ELR (cell line): ENCODE measurements around the gene SPSB2.
"Not testable (repeated sequence)": the region's sequence is repeated elsewhere in the genome, so short reads cannot be mapped to it uniquely, and the experiment has no call there.

Experiments used
- DNase-seq: peaks from one replicate; pipeline ENCODE4 v3.0.0-alpha.2; 2015; ENCODE audit warnings: low read depth

SPSB2 gene

GRCh38 chr12:6902448-6902847 lies 29.3 kb upstream of the SPSB2 start:
- DNase-seq = no peak

- no peak for DNase-seq
Measured at GRCh38 chr12:6899837-6900519, 26.9 kb upstream of the SPSB2 start.

DNA sequence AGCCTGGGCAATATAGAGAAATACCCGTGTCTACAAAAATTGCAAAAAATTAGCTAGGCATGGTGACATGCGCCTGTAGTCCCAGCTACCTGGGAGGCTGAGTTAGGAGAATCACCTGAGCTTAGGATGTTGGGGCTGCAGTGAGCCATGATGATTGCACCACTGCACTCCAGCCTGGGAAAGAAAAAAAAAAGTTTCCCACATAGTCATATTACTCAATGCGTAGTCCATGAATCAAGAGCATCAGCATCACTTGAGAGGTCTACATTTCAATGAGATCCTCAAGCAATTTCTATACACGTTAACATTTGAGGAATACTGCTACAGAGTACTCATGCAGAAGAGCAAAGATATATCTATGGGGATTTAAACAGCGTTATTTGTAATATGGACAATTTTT lies 26.3 kb upstream of the SPSB2 start:
- no peak for DNase-seq

DNA sequence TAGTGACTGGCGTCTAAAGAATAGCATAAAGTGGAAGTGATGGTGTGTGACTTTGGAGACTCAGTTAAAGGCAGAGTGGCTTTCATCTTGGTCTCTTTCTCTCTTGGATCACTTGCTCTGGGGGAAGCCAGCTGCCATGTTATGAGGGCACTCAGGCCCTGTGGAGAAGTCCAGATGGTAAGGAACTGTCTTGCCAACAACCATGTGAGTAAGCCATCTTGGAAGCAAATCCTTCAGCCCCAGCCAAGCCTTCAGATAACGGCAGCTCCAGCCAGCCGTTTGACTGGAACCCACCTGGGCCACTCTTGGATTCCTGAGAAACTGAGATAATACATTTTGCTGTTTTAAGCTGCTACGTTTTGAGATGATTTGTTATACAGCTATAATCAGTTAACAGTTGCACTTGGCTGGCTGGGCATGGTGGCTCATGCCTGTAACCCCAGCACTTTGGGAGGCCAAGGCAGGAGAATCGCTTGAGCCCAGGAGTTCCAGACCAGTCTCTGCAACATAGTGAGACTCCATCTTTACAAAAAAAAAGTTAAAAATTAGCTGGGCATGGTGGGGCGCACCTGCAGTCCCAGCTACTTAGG lies 23.8 kb upstream of the SPSB2 start:
- no peak for DNase-seq

- DNase-seq = no peak
Measured at GRCh38 chr12:6894321-6894720, 21.2 kb upstream of the SPSB2 start.

DNA sequence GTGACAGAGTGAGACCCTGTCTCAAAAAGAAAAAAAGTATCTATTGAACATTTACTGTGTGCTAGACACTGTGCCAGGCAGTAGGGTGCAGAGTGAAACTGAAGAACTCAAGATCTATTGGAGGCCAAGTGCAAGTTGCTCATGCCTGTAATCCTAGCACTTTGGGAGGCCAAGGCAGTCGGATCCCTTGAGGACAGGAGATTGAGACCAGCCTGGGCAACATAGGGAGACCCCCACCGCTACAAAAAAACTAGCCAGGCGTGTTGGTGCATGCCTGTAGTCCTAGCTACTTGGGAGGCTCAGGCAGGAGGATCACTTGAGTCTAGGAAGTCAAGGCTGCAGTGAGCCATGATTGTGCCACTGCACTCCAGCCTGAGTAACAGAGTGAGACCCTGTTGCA lies 19.6 kb upstream of the SPSB2 start:
- DNase-seq = not testable (repeated sequence)

DNA sequence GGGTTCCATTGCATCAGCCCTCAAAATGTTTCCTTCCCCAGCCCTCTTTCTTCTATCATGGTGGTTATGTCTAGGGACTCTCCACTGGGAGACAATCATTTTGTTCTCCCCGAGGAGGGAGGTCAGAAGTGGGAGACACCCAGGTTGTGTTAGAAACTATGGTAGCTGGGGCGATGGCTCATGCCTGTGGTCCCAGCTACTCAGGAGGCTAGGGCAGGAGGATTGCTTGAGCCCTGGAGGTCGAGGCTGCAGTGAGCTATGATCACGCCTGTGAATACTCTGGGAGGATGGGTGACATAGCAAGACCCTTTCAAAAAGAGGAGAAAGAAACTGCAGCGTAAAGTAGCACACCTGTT lies 18.5 kb upstream of the SPSB2 start:
- peak; percentile 15 for DNase-seq

DNA sequence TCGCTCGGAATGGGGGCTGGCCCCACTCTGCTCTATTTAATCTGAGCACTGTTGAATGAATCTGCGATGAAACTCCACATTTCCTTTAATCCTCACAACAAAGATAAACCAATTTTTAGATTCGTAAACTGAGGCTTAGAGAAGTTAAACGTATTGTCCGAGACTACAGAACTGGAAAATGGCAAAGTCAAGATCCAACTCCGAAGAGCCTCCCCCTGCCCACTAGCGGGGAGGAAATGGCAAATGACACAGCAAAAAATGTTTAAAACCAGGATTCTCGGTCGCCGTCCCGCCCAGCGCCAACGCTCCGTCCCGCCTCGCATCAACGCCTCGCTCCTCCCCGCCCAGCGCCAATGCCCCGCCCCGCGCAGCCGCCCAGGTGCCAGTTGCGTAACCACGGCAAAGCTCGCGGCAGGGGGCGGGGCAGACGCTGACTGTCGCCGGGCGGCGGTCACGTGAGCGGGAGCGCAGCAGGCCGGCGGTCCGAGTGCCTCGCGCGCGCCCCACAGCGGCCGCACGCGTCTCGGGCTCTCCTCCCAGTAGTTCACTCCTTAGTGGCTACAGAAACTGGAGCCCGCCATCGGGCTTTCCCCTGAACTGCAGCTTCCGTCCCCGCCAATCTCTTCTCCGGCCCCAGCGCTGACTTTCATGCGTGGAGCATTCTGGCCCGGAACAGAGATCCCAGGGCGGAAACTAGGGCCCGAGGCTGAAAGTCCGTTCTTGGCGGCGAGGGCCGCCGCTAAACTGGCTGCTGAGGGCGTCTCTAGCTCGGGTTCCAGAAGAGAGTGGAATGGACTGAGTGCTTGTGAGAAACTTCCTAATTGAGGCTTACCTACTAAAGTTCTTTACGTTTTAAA lies 17.9 kb upstream of the SPSB2 start:
- peak; percentile 97 for DNase-seq

GRCh38 chr12:6889775-6890573 lies 16.9 kb upstream of the SPSB2 start:
- not testable (repeated sequence) for DNase-seq

DNA sequence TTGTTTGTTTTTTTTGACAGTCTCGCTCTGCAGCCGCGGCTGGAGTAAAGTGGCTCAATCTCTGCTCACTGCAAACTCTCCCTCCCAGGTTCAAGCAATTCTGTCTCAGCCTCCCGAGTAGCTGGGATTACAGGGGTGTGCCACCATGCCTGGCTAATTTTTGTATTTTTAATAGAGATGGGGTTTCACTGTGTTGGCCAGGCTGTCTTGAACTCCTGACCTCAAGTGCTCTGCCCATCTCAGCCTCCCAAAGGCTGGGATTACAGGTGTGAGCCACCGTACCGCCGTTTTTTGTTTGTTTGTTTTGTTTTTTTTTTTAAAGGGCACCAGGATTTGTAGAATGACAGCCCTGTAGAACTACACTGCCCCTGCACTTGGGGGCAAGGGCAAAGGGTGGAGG lies 15.7 kb upstream of the SPSB2 start:
- DNase-seq = not testable (repeated sequence)

GRCh38 chr12:6888360-6888759 lies 15.3 kb upstream of the SPSB2 start:
- no peak for DNase-seq

- no peak for DNase-seq
Measured at GRCh38 chr12:6887460-6887859, 14.4 kb upstream of the SPSB2 start.

DNA sequence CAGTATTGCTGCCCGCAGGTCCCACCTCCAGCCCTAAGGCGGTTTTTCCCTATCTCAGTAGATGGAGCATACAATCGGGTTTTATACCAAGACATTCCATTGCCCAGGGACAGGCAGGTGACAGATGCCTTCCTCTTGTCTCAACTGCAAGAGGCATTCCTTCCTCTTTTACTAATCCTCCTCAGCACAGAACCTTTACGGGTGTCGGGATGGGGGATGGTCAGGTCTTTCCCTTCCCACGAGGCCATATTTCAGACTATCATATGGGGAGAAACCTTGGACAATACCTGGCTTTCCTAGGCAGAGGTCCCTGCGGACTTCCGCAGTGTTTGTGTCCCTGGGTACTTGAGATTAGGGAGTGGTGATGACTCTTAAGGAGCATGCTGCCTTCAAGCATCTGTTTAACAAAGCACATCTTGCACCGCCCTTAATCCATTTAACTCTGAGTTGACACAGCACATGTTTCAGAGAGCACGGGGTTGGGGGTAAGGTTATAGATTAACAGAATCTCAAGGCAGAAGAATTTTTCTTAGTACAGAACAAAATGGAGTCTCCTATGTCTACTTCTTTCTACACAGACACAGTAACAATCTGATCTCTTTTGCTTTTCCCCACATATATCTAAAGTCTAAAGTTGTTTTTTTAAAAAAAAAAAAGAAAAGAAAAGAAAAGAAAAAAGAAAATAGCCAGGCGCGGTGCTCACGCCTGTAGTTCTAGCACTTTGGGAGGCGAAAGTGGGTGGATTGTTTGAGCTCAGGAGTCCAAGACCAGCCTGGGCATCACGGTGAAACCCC lies 13.3 kb upstream of the SPSB2 start:
- DNase-seq = not testable (repeated sequence)

- no peak for DNase-seq
Measured at GRCh38 chr12:6884539-6884938, 11.4 kb upstream of the SPSB2 start.

GRCh38 chr12:6883683-6884082 lies 10.6 kb upstream of the SPSB2 start:
- DNase-seq = no peak

DNA sequence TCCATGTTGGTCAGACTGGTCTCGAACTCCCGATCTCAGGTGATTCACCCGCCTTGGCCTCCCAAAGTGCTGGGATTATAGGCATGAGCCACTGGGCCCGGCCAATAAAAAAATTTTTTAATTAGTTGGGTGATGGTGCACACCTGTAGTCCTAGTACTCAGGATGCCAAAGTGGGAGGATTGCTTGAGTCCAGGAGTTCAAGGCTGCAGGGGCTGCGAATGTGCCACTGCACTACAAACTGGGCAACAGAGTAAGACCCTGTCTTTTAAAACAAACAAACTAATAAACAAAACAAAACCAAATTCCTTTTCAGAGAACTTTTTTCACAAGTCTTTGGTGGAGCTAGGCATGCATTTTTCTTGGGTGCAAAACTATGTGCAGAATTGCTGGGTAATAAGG lies 10.1 kb upstream of the SPSB2 start:
- no peak for DNase-seq

DNA sequence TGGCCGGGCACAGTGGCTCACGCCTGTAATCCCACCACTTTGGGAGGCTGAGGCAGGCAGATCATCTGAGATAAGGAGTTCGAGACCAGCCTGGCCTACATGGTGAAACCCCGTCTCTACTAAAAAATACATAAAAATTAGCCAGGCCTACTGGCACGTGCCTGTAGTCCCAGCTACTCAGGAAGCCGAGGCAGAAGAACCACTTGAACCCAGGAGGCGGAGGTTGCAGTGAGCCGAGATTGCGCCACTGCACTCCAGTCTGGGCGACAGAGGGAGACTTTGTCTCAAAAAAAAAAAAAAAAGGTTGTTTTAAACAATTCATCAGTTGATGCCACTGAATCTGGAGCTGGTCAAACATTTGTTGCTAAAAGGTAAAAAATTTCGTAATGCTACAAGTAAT lies 6.7 kb upstream of the SPSB2 start:
- not testable (repeated sequence) for DNase-seq

DNA sequence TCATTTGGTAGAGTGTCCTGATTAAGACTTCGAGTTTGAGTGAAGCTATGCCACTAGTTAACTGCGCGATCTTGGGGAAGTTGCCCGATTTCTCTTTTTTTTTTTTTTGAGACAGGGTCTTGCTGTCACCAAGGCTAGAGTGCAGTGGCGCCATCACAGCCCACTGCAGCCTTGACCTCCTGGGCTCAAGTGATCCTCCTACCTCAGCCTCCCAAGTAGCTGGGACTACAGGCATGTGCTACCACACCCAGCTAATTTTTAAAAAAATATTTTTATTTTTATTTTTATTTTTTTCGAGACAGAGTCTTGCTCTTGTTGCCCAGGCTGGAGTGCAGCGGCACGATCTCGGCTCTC lies 889 bp upstream of the SPSB2 start:
- not testable (repeated sequence) for DNase-seq

DNA sequence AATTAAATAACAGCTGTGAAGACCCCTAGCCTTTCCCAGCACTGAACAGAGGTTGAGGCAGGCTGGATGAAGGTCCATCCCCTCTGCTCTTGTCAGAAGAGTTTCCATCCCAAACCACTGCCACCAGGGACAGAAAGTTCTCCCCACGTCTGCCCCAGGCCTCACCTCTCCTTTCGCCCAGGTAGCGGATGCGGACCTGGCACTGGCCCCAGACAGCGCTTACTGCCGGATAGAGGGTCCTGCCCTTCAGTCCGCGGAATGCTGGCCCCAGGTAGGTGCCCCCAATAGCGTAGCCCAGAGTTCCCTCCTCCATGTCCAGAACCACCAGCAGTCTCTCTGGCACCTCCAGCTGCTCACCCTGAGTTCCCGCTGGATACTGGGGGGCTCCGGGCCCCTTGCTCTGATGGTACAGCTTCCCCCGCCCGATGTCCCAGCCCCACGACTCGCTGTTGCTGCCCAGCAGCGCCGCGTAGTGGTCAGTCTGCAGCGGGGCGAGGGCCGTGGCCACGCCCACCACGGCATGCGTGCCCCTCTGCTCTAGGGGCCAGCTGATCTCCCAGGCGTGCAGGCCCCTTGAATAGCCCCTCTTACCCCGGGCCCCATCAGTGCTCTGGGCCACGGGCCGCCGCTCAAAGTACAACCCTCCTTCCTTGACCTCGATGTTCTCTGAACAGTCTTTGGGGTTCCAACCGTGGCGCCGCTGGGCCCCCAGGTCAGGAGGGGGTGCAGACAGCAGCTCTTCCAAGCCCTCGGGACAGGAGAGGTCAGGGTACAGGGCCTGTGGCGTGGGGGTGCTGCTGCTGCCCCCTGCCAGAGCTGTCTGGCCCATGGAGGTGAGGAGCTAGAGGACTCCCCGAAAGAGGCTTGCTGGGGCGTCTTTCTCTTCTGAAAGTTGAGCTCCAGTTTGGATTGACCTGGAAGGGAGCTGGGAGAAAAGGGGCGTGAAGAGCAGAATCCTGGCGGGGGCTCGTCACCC lies 742 bp downstream of the SPSB2 start:
- peak; percentile 86 for DNase-seq
